Activated B cell treated with CpG ODN at 0.5 μM for 24 hours (primary cell): ENCODE data around the gene SLC9A7. TPM values are rescaled to one million over a fixed set of nuclear protein-coding genes. Genes with fewer than 3 reads are reported as not detected.
A peak's percentile ranks its signal among the peaks of the same experiment; 100 is the strongest.
"Not testable (repeated sequence)": the region's sequence is repeated elsewhere in the genome, so short reads cannot be mapped to it uniquely, and the experiment has no call there.

ENCODE experiments used
- ATAC-seq: fragments of 200-7000 bp; cut with Tn5 transposase; one replicate; pipeline ENCODE4 v1.10.0; 2021; ENCODE audit warnings: low read depth, mild to moderate bottlenecking, moderate library complexity
- CTCF ChIA-PET: fragments of 350-600 bp; sonication (Branson Sonifier 250); formaldehyde crosslinking; loops from one replicate; lab custom pipeline; 2021; ENCODE audit warnings: antibody characterized with exemption; lab: Charles Lee
- POLR2A ChIA-PET: fragments of 350-600 bp; sonication (Branson Sonifier 250); formaldehyde crosslinking; loops from one replicate; lab custom pipeline; 2021; ENCODE audit warnings: antibody characterized with exemption; lab: Charles Lee
- DNase-seq: peaks from one replicate; pipeline ENCODE4 v3.0.0; 2022
- H3K27ac Mint-ChIP-seq: one replicate; pipeline ENCODE4 v1.8.0; 2020; ENCODE audit warnings: mixed read lengths
- H3K27me3 Mint-ChIP-seq: one replicate; pipeline ENCODE4 v1.8.0; 2021; ENCODE audit warnings: mixed read lengths
- H3K36me3 Mint-ChIP-seq: one replicate; pipeline ENCODE4 v1.8.0; 2021; ENCODE audit warnings: low read depth, mixed read lengths
- H3K4me1 Mint-ChIP-seq: one replicate; pipeline ENCODE4 v1.8.0; 2021; ENCODE audit warnings: mixed read lengths
- H3K4me3 Mint-ChIP-seq: one replicate; pipeline ENCODE4 v1.8.0; 2020; ENCODE audit warnings: mild to moderate bottlenecking, mixed read lengths
- H3K9me3 Mint-ChIP-seq: one replicate; pipeline ENCODE4 v1.8.0; 2020; ENCODE audit warnings: mixed read lengths
- CTCF ChIP-seq: fragments of 200-600 bp; IDR thresholded peaks from one replicate; pipeline ENCODE4 v1.8.0; 2022; ENCODE audit warnings: antibody characterized with exemption, mild to moderate bottlenecking
- intact Hi-C: fragments of 100-400 bp; cut with micrococcal nuclease; formaldehyde crosslinking; loops from one replicate; pipeline ENCODE4 v1.15.1; 2024
- total RNA-seq: library from RNA; stranded (reverse); gene quantifications from 2 replicates; pipeline ENCODE4 v1.2.3, GENCODE V29; 2022

The SLC9A7 gene
- total RNA-seq, 1 donor from 2014 or later = 55.1 TPM

DNA sequence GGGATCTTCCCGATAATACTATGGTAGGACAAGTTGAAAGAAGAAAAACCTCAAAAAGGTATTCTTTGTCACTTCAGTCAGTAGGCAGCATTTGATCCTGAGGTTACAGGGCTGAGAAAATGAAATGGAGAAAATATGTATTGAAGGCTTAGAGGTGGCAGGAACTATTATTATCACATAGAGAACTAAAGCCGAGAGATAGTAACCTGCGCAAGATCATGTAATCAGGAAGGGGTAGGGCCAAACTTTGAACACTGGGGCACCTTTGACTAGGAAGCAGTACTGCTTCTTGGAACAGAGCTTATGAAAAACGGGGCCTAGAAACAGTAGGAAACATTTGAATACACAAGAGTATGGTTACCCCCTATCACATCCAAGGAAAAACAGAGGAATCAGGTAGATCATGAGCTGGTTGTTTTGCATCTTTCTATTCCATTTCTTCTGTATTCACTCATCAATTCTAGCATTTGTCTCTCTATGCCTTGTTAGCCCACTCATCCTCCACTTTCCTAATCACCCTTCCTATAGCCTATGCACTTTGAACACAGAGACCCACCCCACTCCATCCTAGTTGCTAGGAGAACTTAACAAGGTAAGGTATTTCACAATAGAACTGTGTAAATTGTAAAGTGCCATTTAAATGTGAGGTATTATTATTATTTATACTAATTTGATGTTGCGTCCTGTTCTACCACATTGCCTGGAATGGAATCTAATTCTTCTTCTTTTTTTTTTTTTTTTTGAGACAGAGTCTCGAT lies 34.6 kb upstream of the SLC9A7 start:
- CTCF ChIA-PET = no interaction called here
- DNase-seq = no peak
- TF ChIP-seq CTCF = no peak
- Mint-ChIP-seq H3K4me1 (peaks cover 20% of the 10 kb centered on the region), H3K9me3 (no peaks in the 10 kb centered on the region), H3K27me3 (no peaks in the 10 kb centered on the region), H3K4me3 (peak overlapping the region; percentile 11), H3K27ac (peak overlapping the region; percentile 72), H3K36me3 (no peaks in the 10 kb centered on the region)
- intact Hi-C loops = no loop called here
- POLR2A ChIA-PET = no interaction called here
- no peak for ATAC-seq

- H3K36me3 Mint-ChIP-seq = no peaks in the 10 kb centered on the region
- peak overlapping the region; percentile 67 for H3K4me3 Mint-ChIP-seq
- H3K27ac Mint-ChIP-seq = peak overlapping the region; percentile 72
- intact Hi-C loops = loop anchor here (1.0 kb wide), 1 partner anchor 33 kb away; the partner anchor contains the start of gene SLC9A7
- ChIA-PET CTCF (interaction anchor here (0.8 kb wide), 1 partner anchor 87 kb away, joined by 3 read pairs; no protein-coding TSS in a partner anchor), POLR2A (interaction anchor here (1.9 to 2.2 kb wide), 2 partner anchors 33 to 35 kb away, joined by 6 read pairs; partner anchors contain the start of gene SLC9A7)
- no peaks in the 10 kb centered on the region for H3K27me3 Mint-ChIP-seq
- ATAC-seq (peak; percentile 14), DNase-seq (no peak)
- no peak for TF ChIP-seq CTCF
- H3K9me3 Mint-ChIP-seq = no peaks in the 10 kb centered on the region
- peaks cover 20% of the 10 kb centered on the region for H3K4me1 Mint-ChIP-seq
Measured at GRCh38 chrX:46792810-46793188, 33.9 kb upstream of the SLC9A7 start.

- TF ChIP-seq CTCF = no peak
- ATAC-seq (peak; percentile 61), DNase-seq (no peak)
- H3K4me1 Mint-ChIP-seq = peaks cover 20% of the 10 kb centered on the region
- peak overlapping the region; percentile 72 for H3K27ac Mint-ChIP-seq
- no peaks in the 10 kb centered on the region for H3K9me3 Mint-ChIP-seq
- H3K27me3 Mint-ChIP-seq = no peaks in the 10 kb centered on the region
- H3K4me3 Mint-ChIP-seq = peak overlapping the region; percentile 67
- ChIA-PET POLR2A (interaction anchor here (1.9 to 2.2 kb wide), 2 partner anchors 32 to 34 kb away, joined by 6 read pairs; partner anchors contain the start of gene SLC9A7), CTCF (interaction anchor here (0.8 kb wide), 1 partner anchor 87 kb away, joined by 3 read pairs; no protein-coding TSS in a partner anchor)
- H3K36me3 Mint-ChIP-seq = no peaks in the 10 kb centered on the region
- intact Hi-C loops = loop anchor here (1.0 kb wide), 1 partner anchor 33 kb away; the partner anchor contains the start of gene SLC9A7
Measured at GRCh38 chrX:46791927-46792809, 33.2 kb upstream of the SLC9A7 start.

DNA sequence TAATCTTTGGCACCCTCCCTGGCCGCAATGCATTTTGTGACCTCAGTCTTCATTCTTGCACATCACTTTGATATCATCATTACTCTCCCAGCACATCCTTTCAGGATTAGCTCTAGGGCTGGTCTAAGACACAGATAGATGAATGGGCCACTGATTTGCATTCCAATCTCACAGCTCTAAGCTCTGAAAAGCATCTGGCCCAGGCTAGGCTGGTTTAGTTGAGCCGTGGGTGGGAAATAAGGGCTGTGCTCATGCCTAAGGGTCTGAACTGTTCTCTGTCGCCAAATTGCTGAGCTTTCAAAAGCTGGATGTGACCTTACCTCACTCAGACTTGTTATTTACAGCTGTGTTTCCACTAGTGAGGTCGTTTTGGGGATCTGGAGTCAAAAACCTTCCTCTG lies 30.0 kb upstream of the SLC9A7 start:
- TF ChIP-seq CTCF = no peak
- no peaks in the 10 kb centered on the region for H3K27me3 Mint-ChIP-seq
- ATAC-seq (no peak), DNase-seq (no peak)
- no peak overlapping the region for H3K4me3 Mint-ChIP-seq
- no peaks in the 10 kb centered on the region for H3K36me3 Mint-ChIP-seq
- peaks cover 20% of the 10 kb centered on the region for H3K4me1 Mint-ChIP-seq
- ChIA-PET POLR2A (no interaction called here), CTCF (no interaction called here)
- H3K27ac Mint-ChIP-seq = no peak overlapping the region
- H3K9me3 Mint-ChIP-seq = no peaks in the 10 kb centered on the region
- intact Hi-C loops = no loop called here

GRCh38 chrX:46784437-46784836 lies 25.5 kb upstream of the SLC9A7 start:
- ATAC-seq, H3K9me3 Mint-ChIP-seq, H3K27me3 Mint-ChIP-seq, H3K36me3 Mint-ChIP-seq, DNase-seq, H3K4me1 Mint-ChIP-seq, CTCF ChIA-PET, H3K4me3 Mint-ChIP-seq, POLR2A ChIA-PET, intact Hi-C loops, H3K27ac Mint-ChIP-seq: not testable (repeated sequence)
